Upper lobe of right lung (tissue), 1 donor: ENCODE data around the gene ZNF683. TPM values are rescaled to one million over a fixed set of nuclear protein-coding genes. Genes with fewer than 3 reads are reported as not detected.
"Not testable (repeated sequence)": the region's sequence is repeated elsewhere in the genome, so short reads cannot be mapped to it uniquely, and the experiment has no call there.

Experiments used
- ATAC-seq: fragments of 200-7000 bp; cut with Tn5 transposase; one replicate; pipeline ENCODE4 v1.9.1; 2020; ENCODE audit warnings: mild to moderate bottlenecking, moderate library complexity
- DNase-seq: peaks from one replicate; pipeline ENCODE4 v3.0.0-alpha.2; 2020
- H3K27ac ChIP-seq: fragments of 200-600 bp; one replicate; pipeline ENCODE4 v1.8.0; 2022
- H3K27me3 ChIP-seq: fragments of 200-600 bp; one replicate; pipeline ENCODE4 v1.8.0; 2022; ENCODE audit warnings: mild to moderate bottlenecking
- H3K36me3 ChIP-seq: fragments of 200-600 bp; one replicate; pipeline ENCODE4 v1.8.0; 2022
- H3K4me1 ChIP-seq: fragments of 200-600 bp; one replicate; pipeline ENCODE4 v1.8.0; 2022
- H3K4me3 ChIP-seq: fragments of 200-600 bp; one replicate; pipeline ENCODE4 v1.8.0; 2022; ENCODE audit warnings: mild to moderate bottlenecking
- H3K9me3 ChIP-seq: fragments of 200-600 bp; one replicate; pipeline ENCODE4 v1.8.0; 2022
- intact Hi-C: fragments of 100-400 bp; cut with DNase I; formaldehyde crosslinking; loops from one replicate; pipeline ENCODE4 v1.11.0; 2022
- total RNA-seq: library from RNA; stranded (reverse); fragmentation: NEBNext Ultra II Directional; extraction: Animal tissue kit (Norgen Biotek cat#: 25700); gene quantifications from one replicate; pipeline ENCODE4 v1.2.1, GENCODE V29; 2021
- TF ChIP-seq, protein P1 (sequence below): fragments of 200-600 bp; IDR thresholded peaks from one replicate; pipeline ENCODE4 v1.8.0; 2022; ENCODE audit warnings: antibody characterized with exemption
- donor health status: DM: no; HTN: yes; CAD: no; lungs with severe emphysema.

Gene ZNF683
- total RNA-seq, 1 donor from 2014 or later, result 1.1 TPM

- ATAC-seq (no peak), DNase-seq (no peak)
- intact Hi-C loops, result no loop called here
- H3K27ac ChIP-seq, result no peak overlapping the region
- no peaks in the 10 kb centered on the region for H3K36me3 ChIP-seq
- H3K27me3 ChIP-seq, result no peaks in the 10 kb centered on the region
- TF ChIP-seq, protein P1, sequence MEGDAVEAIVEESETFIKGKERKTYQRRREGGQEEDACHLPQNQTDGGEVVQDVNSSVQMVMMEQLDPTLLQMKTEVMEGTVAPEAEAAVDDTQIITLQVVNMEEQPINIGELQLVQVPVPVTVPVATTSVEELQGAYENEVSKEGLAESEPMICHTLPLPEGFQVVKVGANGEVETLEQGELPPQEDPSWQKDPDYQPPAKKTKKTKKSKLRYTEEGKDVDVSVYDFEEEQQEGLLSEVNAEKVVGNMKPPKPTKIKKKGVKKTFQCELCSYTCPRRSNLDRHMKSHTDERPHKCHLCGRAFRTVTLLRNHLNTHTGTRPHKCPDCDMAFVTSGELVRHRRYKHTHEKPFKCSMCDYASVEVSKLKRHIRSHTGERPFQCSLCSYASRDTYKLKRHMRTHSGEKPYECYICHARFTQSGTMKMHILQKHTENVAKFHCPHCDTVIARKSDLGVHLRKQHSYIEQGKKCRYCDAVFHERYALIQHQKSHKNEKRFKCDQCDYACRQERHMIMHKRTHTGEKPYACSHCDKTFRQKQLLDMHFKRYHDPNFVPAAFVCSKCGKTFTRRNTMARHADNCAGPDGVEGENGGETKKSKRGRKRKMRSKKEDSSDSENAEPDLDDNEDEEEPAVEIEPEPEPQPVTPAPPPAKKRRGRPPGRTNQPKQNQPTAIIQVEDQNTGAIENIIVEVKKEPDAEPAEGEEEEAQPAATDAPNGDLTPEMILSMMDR, result no peak
- no peaks in the 10 kb centered on the region for H3K9me3 ChIP-seq
- H3K4me3 ChIP-seq, result no peak overlapping the region
- H3K4me1 ChIP-seq, result no peaks in the 10 kb centered on the region
Measured at GRCh38 chr1:26389604-26390247, 17.2 kb upstream of the ZNF683 start.

- TF ChIP-seq, protein P1, result no peak
- intact Hi-C loops, result no loop called here
- no peak overlapping the region for H3K27ac ChIP-seq
- no peak for ATAC-seq
- no peak overlapping the region for H3K4me3 ChIP-seq
- no peaks in the 10 kb centered on the region for H3K27me3 ChIP-seq
- DNase-seq, result no peak
- no peaks in the 10 kb centered on the region for H3K9me3 ChIP-seq
- H3K36me3 ChIP-seq, result no peaks in the 10 kb centered on the region
- no peaks in the 10 kb centered on the region for H3K4me1 ChIP-seq
Measured at GRCh38 chr1:26388791-26389445, 16.4 kb upstream of the ZNF683 start.

DNA sequence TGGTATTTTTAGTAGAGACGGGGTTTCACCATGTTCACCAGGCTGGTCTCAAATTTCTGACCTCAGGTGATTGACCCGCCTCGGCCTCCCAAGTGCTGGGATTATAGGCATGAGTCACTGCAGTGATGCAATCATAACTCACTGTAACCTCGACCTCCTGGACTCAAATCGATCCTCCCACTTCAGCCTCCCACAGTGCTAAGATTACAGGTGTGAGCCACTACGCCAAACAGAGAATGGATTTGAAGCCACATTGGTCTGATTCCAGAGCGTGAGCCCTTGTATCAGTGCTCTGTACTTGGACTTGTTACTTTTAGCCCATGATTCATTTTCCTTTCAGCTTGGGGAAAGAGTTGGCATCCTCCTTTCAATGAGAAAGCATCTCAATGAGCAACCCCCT lies 14.9 kb upstream of the ZNF683 start:
- intact Hi-C loops, result no loop called here

DNA sequence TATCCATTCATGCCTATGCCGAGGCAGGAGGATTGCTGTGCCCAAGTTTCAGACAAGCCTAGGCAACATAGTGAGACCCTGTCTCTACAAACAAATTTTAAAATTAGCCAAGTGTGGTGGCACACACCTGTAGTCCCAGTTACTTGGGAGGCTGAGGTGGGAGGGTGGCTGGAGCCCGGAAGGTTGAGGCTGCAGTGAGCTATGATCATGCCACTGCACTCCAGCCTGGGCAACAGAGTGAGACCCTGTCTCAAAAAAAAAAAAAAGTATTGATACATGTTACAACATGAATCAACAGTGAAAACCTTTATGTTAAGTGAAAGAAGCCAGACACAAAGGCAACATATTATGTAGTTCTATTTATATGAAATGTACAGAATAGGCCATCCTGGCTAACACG lies 12.5 kb upstream of the ZNF683 start:
- intact Hi-C loops, H3K36me3 ChIP-seq, DNase-seq, H3K27ac ChIP-seq, H3K27me3 ChIP-seq, H3K4me1 ChIP-seq, ATAC-seq, H3K4me3 ChIP-seq, H3K9me3 ChIP-seq: not testable (repeated sequence)

More for the DNA sequence above, 14.9 kb upstream of the ZNF683 start:
- no peak for ATAC-seq
- Histone ChIP-seq H3K9me3 (no peaks in the 10 kb centered on the region), H3K27me3 (no peaks in the 10 kb centered on the region), H3K36me3 (no peaks in the 10 kb centered on the region), H3K4me3 (no peak overlapping the region), H3K4me1 (no peaks in the 10 kb centered on the region), H3K27ac (no peak overlapping the region)
- DNase-seq, result no peak
- TF ChIP-seq, protein P1, result no peak

GRCh38 chr1:26384076-26384475 lies 11.5 kb upstream of the ZNF683 start:
- Histone ChIP-seq H3K36me3 (no peaks in the 10 kb centered on the region), H3K4me3 (no peak overlapping the region), H3K27ac (no peak overlapping the region), H3K4me1 (no peaks in the 10 kb centered on the region), H3K9me3 (no peaks in the 10 kb centered on the region), H3K27me3 (no peaks in the 10 kb centered on the region)
- TF ChIP-seq, protein P1, result no peak
- ATAC-seq (no peak), DNase-seq (no peak)
- intact Hi-C loops, result no loop called here

DNA sequence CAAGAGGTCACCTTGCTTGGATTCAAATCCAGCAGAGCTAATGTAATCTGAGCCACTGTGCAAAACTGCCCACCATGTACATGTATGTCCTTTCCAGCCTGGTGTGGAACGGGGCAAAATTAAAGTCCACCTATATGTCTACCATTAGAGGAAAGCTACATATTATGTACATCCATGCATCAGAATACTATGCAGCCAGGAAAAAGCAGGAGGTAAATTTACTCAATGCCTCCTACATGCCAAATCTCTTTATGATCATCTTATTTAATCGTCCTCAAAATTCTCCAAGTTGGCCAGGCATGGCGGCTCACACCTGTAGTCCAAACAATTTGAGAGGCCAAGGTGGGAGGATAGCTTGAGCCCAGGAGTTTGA lies 6.3 kb upstream of the ZNF683 start:
- TF ChIP-seq, protein P1, result no peak
- Histone ChIP-seq H3K9me3 (no peaks in the 10 kb centered on the region), H3K27me3 (no peaks in the 10 kb centered on the region), H3K4me1 (peaks cover 16% of the 10 kb centered on the region), H3K27ac (no peak overlapping the region), H3K4me3 (no peak overlapping the region), H3K36me3 (no peaks in the 10 kb centered on the region)
- no peak for ATAC-seq
- intact Hi-C loops, result no loop called here
- DNase-seq, result no peak
